Islet of Langerhans (tissue), 1 donor: ENCODE results near the gene SCRN1.

Source experiments
- FAIRE-seq: peaks from one replicate; lab custom pipeline; 2011; peaks lifted over from hg19 to GRCh38; lab: Jason Lieb, UNC

Gene SCRN1, protein sequence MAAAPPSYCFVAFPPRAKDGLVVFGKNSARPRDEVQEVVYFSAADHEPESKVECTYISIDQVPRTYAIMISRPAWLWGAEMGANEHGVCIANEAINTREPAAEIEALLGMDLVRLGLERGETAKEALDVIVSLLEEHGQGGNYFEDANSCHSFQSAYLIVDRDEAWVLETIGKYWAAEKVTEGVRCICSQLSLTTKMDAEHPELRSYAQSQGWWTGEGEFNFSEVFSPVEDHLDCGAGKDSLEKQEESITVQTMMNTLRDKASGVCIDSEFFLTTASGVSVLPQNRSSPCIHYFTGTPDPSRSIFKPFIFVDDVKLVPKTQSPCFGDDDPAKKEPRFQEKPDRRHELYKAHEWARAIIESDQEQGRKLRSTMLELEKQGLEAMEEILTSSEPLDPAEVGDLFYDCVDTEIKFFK

DNA sequence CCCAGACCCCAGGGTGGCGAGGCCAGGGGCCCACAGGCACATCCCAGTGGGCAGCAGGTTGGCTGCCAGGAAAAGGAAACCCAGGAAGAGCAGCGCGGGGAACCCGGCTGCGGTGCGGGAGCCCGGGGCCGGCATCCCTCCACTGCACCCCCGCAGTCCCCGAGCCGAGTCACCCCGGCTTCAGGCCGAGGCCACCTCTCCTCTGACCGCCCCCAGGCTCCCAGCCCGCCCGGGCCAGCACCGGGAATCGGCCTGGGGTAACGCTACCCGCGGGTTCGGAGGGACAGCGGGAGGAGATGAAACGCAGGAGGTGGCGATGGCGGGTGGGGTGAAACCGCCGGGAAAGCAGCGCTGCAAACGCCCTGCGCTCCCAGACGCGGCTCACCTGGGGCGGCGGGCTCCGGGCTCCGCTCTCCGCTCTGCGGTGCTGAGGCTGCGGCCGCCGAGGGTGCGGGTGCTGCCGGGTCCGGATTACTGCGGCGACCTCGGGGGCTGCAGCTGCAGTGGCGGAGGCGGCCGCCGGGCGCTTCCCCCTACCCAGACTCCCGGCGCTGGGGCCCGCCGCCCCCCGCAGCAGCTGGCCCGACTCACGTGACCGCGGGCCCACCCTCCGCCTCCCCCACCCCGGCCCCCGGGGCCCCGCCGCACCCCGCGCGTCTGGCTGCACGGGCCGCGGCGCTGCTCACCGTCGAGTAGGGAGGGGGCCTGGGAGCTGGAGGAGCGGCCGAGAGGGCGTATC, at the start of gene SCRN1:
TSS of gene SCRN1 (minus strand) at position 545 of the 739 bp plus-strand sequence. CDS start 20,734 bp downstream, outside the sequence.
- FAIRE-seq, result no peak

DNA sequence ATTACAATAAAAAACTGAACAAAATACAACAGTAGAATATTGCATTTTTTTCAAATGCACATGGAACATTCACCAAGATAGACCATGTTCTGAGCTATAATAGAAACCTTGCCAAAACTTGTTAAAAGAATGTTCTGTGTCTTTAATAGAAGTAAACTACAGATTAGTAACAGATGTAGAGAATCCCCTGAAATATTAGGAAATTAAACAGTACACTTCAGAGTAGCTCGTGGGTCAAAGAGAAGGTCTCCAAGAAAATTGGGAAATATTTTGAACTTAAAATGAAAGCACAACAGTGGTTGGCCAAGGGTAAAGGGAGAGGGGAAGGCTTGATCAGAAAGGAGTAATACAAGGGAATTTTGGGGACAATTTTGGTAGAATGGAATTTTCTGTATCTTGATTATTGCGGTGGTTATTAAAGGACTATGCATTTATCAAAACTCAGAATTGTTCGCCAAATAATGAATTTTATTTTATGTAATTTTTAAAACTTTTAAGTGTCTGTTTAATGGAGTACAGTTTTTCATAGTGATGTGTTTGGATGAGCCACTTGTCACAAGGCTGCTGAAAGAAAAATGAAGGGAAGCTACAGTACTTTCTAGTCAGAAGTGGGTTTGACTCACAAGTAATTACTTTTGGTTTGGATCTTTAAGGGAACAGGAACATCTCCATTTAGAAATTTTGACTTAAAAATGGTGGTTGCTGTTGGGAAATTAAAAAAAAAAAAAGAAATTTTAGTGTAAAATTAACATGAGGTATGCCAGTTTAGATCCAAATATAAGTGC, 48.8 kb upstream of the SCRN1 start:
- FAIRE-seq, result peak; percentile 45

DNA sequence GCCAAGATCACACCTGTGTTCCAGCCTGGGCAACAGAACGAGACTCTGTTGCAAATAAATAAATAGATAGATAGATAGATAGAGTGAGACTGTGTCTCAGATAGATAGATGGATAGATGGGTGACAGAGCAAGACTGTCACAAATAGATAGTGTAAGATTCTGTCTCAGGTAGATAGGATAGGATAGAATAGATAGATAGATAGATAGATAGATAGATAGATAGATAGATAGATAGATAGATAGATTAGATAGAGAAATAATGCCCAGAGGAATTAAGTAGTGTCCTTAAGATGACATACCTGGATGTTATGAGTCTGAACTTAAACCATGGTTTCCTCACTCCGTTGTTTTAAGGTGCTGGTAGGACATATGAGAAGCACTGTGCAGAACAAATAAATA, 46.6 kb upstream of the SCRN1 start:
- no peak for FAIRE-seq

DNA sequence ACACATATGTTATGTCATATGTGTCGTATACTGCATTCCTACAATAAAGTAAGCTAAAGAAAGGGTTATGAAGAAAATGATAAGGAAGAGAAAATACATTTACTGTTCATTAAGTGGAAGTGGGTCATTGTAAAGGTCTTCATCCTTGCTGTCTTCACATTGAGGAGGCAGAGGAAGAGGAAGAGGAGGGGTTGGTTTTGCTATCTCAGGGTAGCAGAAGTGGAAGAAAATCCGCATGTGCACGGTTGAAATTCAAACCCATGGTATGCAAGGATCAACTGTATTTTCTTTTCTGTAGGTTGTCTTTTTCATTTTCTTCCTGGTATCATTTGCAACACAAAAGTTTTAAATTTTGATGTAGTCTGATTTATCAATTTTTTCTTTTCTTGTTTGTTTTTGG, 44.9 kb upstream of the SCRN1 start:
- FAIRE-seq, result no peak

DNA sequence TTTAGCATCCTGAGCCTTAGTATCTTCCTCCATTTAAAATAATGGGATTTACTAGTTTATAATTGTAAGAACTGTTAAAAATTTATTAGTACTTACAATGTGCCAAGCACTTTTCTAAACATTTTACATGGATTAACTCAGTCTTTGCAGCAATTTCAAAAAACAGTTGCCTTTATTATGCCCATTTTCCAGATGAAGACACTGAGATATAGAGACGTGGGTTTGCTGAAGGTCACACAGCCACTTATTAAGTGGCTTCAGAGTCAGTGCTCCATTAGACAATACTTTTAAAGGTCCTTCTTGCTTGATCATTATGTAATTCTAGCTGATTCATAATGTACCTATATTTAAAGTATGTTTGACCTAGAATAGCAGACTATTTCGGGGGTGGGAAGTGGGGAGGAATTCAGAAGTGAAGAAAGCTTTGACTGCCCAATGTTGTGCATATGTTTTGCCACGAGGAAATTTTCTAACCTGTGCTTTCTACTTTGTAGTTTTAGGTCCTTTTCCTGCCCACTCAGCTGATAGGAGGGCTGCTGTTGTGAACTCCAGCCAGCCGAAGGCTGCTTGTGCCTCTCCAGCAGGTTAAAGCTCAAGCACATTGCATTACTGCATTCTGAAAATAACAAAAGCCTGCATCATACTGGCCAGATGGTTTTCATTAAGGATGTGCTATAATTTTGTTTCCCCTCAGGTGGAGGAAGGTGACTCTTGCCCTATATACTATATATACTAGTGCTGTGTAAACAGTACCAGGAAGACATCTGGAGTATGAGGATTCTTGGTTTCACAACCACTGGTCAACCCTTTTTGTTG, 42.9 kb upstream of the SCRN1 start:
- no peak for FAIRE-seq

DNA sequence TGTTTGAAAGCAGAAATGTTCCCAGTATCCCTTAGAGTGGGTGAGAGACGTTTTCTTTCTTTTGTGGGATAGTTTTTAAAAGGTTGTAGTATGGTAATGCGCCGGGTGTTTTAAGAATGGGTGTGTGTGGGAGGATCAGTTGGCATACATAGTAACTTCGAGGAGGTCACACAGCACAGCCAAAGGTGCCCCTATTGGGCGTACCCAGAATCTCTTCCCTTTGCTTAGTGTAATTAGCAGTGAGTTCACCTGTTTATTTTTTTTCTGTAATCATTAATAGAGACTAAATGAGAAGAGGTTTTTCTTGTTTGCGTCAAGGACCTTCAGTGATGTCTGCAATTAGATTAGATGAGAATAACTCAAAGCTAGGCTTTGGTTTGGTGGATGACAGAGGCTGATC, 40.1 kb upstream of the SCRN1 start:
- FAIRE-seq, result no peak

DNA sequence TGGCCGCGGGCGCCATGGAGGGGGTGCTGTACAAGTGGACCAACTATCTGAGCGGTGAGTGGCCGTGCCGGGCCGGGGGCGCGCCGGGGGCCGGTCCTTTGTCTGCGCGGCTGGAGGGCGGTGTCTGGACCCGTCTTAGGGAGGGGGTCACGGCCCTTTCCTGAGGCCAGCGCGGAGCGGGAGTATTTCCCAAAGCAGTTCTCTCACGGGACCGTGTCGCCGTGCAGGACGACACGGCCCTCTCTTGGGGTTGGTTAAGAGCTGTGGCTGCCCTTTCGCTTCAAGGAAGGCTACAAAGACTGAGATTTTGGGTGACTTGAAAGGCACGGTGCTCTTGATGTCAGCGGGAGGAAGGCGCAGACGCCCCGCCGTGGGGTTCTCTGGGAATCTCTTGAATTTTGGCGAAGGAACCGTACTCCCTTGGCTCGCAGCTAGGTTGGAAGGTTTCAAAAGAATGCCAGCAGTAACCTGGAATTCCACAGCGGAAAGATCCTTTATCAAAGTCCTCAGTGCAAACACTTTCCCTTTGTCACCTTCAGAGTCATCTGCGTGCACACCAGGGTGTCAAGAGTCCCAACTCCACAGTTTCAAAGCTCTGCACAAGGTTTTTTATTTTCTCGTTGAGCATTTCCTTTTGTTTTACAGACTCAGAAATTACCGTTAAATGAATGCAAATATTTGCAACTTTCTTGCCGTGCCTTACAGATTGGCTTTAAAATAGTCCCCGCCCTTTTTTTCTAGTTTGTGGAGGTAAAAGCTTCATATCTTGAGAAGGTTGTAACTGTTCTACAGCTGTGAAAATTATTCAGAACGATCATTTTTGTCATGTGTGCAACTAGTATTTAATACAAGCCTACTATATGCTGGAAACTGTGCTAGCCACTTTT, 39.4 kb upstream of the SCRN1 start:
- no peak for FAIRE-seq

DNA sequence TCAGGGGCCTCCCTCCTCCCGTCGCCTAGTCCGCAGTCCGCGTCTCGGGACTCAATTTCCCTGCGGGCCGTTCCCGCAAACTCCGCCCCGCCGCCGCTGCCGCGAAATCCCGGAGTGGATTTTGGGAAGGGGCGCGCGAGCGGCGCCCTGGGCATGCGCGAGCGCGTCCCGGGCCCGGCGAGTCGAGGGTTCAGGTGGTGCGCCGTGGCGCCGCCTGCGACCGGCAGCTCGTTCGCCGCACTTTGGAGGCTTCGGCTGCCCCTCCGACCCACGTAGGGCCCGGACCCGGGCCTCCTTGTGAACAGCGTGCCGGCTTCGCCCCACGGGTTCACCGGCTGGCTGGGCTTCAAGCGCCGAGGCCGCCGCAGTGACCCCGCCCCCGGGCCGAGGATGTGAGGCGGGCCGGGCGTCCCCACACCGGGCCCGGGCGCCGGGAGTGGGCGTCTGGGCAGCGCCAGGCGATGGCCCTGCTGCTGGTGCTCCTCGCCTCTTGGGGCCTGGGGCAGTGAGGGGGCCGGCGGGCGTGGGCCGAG, 38.7 kb upstream of the SCRN1 start, which contains the start of gene PLEKHA8:
TSS of gene PLEKHA8 (plus strand) at position 197 of the 533 bp plus-strand sequence. CDS start 351 bp downstream, outside the sequence.
- FAIRE-seq, result no peak

DNA sequence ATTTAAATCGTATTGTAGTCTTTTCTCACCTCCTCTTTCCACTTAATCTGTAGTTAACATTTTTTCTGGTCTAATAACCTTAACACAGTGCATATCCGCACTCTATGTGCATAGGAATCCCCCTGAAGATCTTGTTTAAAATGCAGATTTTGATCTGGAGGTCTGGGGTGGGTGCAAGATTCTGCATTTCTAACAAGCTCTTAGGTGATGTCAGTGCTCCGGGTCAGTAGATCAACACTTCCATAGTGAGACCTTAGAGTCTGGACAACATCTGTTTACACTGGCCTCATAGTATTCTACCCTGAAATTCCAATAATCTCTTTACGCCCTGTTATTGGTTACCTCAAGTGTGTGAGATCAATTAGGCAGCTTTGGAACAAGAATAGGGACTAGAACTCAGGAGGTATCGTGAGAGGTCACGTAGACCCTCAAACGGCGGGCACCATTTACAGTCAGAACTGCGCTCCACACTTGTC, 38.2 kb upstream of the SCRN1 start:
- FAIRE-seq, result no peak

DNA sequence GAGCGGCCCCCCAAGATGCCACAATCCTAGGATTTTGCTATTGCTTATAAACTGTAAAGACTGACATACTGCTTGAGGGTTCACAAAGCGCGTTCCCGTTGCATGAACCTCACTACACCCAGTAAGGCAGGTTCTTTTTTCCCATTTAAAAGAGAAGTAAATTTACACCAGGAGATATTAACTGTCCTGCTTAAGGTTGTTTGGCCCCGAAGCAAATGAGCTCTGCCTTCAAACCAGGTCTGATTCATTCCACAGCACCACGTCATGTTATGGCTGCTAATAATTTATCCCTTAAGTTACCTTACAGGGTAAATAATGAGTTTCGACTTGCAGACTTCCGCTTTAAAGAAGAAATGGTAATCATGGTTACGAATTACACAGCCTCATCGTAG, 37.5 kb upstream of the SCRN1 start:
- peak; percentile 51 for FAIRE-seq

DNA sequence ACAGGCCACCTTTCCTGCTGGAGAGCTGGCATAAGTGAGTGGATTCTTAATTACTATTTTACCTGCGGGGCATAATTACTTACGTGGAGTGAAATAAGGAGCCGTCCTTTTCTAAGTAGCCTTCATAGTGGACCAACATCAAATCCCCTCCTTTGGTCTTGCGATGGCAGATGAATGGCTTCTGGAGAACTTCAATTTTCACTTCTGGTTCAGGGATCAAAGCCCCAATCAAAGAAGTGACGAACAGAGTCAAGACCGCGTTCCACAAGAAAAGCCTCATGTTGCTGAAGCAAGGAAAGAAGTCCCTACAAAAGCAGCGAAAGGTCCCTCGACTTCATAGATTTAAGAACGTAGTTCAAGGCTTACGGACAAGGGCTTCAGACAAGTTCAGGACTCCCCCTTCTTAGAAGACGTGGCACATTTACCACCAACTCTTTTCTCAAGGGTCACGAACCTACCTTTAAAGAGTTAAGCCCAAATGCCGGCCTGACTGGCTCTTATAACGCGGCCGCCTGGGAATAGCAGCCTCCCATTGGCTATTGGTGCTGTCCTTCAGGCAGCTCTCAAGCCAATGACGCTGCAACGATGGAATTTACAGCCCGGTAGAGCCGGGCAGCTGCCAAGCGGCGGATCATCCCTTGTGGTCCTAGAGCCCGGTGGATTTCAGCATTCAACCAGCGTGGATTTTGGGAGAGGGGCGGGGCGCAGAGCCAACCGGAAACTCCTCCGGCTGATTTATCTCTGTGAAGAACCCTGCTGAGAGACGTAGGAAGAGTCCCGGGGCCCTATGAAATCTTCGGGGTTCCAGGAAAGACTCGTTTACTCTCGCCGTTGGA, 36.8 kb upstream of the SCRN1 start, which contains the start of gene FKBP14:
TSS of gene FKBP14 (minus strand) at position 474 of the 836 bp plus-strand sequence. CDS start at position 280, 194 bp downstream.
- peak; percentile 93 for FAIRE-seq

DNA sequence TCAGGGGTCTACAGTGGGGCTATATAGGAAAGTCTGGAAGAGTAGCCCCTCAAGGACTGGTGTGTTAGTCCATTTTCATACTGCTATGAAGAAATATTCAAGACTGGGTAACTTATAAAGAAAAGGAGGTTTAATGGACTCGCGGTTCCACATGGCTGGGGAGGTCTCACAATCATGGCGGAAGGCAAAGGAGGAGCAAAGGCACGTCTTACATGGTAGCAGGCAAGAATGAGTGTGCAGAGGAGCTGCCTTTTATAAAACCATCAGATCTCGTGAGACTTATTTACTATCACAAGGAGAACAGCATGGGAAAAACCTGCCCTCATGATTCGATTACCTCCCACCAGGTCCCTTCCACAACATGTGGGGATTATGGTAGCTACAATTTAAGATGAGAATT, 33.9 kb upstream of the SCRN1 start:
- no peak for FAIRE-seq

DNA sequence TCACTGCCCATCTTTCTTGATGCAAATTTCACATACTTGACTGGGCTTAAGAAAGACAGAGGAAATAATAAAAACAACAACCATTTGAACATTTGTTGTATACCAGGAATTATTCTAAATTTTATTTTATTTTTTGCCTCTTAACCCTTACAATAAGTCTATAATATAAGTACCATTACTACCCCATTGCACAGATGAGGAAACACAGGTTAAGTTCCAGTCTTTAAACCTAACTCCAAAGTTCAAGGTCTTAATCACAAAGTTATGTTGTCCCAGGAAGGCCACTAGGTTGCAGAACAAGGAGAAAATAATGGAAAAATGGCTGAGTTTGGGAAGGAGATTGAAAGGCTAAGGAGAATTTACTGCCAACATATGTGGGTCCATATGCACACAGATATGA, 33.4 kb upstream of the SCRN1 start:
- no peak for FAIRE-seq

DNA sequence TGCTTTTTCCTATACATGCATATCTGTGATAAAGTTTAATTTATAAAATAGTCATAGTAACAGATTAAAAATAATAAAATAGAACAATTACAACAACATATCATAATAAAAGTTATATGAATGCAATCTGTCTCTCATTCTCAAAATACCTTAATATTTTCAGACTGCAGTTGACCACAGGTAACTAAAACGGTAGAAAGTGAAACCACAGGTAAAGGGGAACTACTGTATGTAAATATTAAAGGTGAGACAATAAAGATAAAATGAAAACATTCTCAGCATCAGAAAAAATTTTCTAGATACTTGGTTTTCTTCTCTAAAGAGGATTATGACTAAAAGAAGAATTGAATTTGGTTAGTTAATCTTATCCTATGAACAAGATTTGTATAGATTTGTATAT, 30.9 kb upstream of the SCRN1 start:
- peak; percentile 69 for FAIRE-seq

DNA sequence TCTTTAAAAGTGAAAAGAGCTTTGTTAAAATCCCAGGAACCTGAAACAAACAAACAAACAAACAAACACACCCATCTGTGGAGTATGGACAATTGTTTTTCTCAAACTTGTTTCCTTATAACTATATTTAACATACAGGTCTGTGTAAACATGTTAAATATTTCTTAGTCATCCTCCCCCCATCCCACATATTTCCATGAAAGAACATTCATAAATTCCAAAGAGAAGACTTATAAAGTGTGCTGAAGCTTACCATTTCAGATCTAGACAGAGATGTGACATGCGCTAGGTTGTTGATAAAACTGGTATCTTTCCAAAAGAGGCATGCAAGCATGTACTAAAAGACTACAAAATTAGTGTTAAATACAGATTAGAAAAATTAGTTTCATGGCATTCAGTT, 30.4 kb upstream of the SCRN1 start:
- no peak for FAIRE-seq

DNA sequence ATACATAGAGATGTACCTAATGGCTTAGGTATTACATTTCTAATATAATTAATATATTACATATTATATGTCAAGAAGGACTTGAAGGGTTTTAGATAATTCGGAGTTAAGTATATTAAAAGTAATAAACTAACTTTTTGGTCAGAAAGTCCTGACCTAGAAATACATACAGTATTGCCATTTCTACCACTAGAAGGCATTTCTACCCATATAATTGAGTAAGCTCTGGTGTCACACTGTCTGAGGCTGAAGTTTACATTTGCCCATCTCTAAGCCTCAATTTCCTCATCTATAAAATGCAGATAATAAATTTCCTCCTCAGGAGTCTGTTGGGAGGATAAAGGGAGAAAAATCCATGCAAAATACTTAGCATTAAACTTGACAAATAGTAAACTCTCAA, 29.8 kb upstream of the SCRN1 start:
- FAIRE-seq, result no peak

DNA sequence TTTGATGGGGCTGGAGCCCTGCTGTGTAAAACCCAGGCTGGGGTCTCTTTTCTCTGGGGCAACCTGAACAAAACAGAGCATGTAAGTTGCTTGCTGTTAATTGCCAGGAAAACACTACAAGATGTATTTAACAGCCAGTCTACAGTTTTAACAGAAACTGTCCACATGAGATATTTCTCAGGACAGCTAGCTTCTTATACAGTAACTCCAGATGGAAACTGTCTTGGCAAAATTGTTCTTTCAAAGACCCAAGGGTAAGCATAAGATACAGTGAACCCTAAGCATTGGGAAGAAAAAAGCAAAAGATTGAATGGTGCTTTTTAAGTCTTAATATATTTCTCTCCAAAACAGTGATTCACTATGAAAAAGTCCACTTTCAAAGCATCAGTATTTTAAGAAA, 28.9 kb upstream of the SCRN1 start:
- no peak for FAIRE-seq

DNA sequence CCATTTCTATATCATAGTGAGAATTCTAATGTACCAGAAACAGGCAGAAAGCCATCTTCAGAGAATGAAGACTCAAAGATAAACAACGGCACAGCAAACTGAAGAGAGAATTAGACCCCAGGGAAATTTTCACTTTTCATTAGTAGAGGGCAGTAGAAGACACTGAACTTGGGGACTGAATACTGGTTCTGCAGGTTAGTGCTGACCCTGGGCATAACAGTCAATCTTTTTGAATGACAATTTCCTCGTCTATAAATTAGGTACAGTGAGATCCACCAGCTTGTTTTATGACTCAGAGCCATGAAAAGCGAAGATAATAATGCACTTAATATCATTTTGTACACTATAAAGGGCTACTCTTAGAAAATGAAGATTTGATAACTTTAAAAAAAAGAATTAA, 23.2 kb upstream of the SCRN1 start:
- FAIRE-seq, result no peak

DNA sequence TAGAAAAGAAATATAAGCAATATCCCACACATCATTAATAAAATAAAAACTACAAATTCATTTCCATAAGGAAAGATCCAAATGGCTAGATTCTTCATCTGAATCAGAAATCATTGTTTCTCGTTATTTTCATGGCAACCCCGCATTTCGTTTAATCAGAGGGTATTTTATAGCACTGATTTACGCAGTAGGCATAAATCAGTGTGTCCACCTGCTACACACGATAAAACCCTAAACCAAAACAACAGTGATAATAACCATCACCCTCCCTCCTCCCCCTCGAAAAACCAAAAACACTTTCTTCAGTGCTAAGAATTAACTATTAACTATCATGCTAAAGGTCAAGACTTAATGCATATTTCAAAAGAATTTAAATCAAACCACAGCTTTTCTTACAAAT, 20.4 kb upstream of the SCRN1 start:
- FAIRE-seq, result no peak
